GM18519 (cell line): ENCODE results near the gene KIF21A.

Experiments
- ATAC-seq: cut with Tn5 transposase; IDR thresholded peaks from one replicate; pipeline ENCODE4 v1.9.1; 2021; ENCODE audit warnings: mild to moderate bottlenecking, moderate library complexity; ENCODE audit not compliant: unreplicated experiment, low FRiP score

Gene KIF21A

GRCh38 chr12:39287817-39288216 lies 155.1 kb downstream of the KIF21A start:
- no peak for ATAC-seq

- ATAC-seq, result no peak
Observed at GRCh38 chr12:39287409-39287808, 155.5 kb downstream of the KIF21A start.

GRCh38 chr12:39278426-39278825 lies 164.5 kb downstream of the KIF21A start:
- ATAC-seq, result no peak

GRCh38 chr12:39277416-39277815 lies 165.5 kb downstream of the KIF21A start:
- ATAC-seq, result no peak

- ATAC-seq, result no peak
Observed at GRCh38 chr12:39275846-39276245, 167.1 kb downstream of the KIF21A start.

GRCh38 chr12:39272871-39273655 lies 169.9 kb downstream of the KIF21A start:
- no peak for ATAC-seq

GRCh38 chr12:39269492-39269891 lies 173.4 kb downstream of the KIF21A start:
- ATAC-seq, result no peak

- no peak for ATAC-seq
Observed at GRCh38 chr12:39267886-39268285, 175.0 kb downstream of the KIF21A start.

- no peak for ATAC-seq
Observed at GRCh38 chr12:39252628-39253027, 190.3 kb downstream of the KIF21A start.
